Measurements from ENCODE around the gene TMEM185B. TPM values are rescaled to one million over a fixed set of nuclear protein-coding genes. Genes with fewer than 3 reads are reported as not detected.
A peak's percentile ranks its signal among the peaks of the same experiment; 100 is the strongest.
"Not testable (repeated sequence)": the region's sequence is repeated elsewhere in the genome, so short reads cannot be mapped to it uniquely, and the experiment has no call there.

TMEM185B gene
- polyA plus RNA-seq = 29.1 TPM

DNA sequence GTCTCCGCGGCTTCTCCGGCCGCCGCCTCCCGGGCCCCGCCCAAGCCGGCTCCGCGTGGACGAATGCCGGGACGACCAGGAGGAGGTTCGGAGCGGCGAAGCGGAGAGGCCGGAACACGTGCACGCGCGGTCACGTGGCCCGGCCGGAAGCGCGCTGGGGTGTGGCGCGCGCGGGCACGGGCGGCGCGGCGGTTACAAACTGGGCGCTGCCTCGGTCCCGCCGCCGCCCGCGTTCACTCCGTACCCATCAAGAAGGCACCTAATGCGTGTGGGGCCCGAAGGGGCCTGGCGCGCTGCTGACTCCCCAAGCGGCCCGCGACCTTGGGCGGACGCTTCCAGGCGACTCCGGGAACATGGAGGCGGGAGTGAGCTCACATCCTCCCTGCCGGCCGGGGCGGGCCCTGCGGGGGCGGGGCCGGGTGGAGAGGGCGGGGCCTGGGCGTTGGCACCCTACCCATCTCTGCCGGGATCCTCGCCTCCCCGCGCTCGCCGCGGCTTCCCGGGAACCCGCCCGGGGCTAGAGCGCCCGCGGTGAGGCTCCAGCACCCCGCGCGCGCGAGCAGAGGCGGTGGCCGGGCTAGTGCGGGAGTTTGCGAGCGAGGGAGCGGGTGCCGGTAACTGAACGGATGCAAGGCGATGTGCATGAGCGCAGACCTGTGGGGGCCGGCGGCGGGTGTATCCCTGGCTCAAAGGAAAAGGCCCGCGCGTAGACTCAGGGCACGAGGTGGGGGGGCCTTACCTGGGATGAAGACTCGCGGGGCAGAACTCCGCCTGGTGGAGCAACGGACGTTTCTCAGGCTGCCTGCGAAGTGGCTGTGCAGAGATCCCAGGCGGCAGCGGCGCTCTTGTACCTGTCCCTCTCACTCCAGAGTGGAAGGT lies at the start of gene TMEM185B:
TSS of gene TMEM185B (minus strand) at position 367 of the 879 bp plus-strand sequence. CDS start 424 bp downstream, outside the sequence.
- Mint-ChIP-seq H3K4me3 (peak within 1 kb of the TSS; percentile 87 to 96 (median 96)), H3K27me3 (no peaks in the 10 kb centered on the region), H3K36me3 (peaks cover 4% of the 10 kb centered on the region), H3K4me1 (peaks cover 17 to 30% (median 28%) of the 10 kb centered on the region in 3 donors), H3K9me3 (no peaks in the 10 kb centered on the region), H3K27ac (peak within 1 kb of the TSS; percentile 95 to 97 (median 97))

DNA sequence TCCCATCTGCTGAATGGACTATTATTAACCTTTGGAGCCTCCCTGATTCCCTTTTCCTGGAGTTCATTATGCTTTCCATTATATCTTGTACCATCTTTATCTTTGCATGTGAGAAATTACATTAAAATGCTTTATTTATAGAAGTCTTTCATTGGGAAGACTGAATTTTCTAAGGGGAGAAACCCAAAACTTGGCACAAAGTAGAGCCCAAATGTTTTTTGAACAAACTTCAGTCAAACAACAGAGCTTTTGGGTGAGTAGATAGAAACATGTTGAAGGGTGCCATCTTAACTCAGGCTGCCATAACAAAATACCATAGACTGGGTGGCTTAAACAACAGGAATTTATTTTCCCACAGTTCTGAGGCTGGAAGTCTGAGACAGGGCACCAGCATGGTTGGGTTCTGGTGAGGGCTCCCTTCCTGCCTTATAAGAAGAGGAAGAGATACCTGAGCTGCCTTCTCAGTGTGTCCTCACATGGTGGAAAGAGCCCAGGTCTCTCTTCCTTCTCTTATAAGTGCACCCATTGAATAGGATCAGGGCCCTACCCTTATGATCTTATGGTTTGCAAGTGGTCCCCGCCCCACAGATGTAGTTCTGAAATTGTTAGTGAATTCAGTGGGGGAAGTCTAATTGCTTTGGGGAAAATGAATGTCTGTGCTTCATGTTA lies 48.6 kb upstream of the TMEM185B start:
- no peaks in the 10 kb centered on the region for H3K27me3 Mint-ChIP-seq
- peaks cover 28 to 39% (median 28%) of the 10 kb centered on the region in 3 donors for H3K4me1 Mint-ChIP-seq
- peaks cover 2% of the 10 kb centered on the region for H3K36me3 Mint-ChIP-seq
- H3K4me3 Mint-ChIP-seq = no peak overlapping the region
- H3K27ac Mint-ChIP-seq = peak overlapping the region in 1 of 3 donors; percentile 4
- H3K9me3 Mint-ChIP-seq = peaks cover 0 to 10% (median 0%) of the 10 kb centered on the region in 3 donors

- Mint-ChIP-seq H3K27me3 (no peaks in the 10 kb centered on the region), H3K36me3 (peaks cover 2% of the 10 kb centered on the region), H3K27ac (no peak overlapping the region), H3K4me3 (no peak overlapping the region), H3K4me1 (peaks cover 28 to 41% (median 32%) of the 10 kb centered on the region in 3 donors), H3K9me3 (peaks cover 0 to 7% (median 0%) of the 10 kb centered on the region in 3 donors)
Observed at GRCh38 chr2:120269816-120270215, 46.6 kb upstream of the TMEM185B start.

DNA sequence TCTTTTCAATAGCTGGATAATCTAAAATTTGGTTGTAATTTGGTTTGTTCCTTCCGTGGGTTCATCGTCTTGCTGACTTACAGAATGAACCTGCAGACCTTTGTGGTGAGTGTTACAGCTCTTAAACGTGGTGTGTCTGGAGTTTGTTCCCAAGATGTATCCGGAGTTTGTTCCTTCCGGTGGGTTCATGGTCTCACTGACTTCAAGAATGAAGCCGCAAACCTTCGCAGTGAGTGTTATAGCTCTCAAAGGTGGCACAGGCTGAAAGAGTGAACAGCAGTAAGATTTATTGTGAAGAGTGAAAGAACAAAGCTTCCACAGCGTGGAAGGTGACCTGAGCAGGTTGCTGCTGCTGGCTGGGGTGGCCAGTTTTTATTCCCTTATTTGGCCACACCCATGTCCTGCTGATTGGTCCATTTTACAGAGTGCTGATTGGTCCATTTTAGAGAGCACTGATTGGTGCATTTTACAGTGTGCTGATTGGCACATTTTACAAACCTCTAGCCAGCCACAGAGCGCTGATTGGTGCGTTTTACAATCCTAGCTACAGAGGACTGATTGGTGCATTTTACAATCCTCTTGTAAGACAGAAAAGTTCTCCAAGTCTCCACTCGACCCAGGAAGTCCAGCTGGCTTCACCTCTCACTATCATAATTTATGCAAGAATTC lies 46.0 kb upstream of the TMEM185B start:
- H3K27me3 Mint-ChIP-seq = no peaks in the 10 kb centered on the region
- H3K36me3 Mint-ChIP-seq = peaks cover 2% of the 10 kb centered on the region
- H3K4me1 Mint-ChIP-seq = peaks cover 28 to 42% (median 38%) of the 10 kb centered on the region in 3 donors
- H3K9me3 Mint-ChIP-seq = peaks cover 0 to 7% (median 0%) of the 10 kb centered on the region in 3 donors
- H3K4me3 Mint-ChIP-seq = peak overlapping the region in 1 of 4 donors; percentile 15
- H3K27ac Mint-ChIP-seq = no peak overlapping the region

GRCh38 chr2:120267348-120267747 lies 44.1 kb upstream of the TMEM185B start:
- no peak overlapping the region for H3K27ac Mint-ChIP-seq
- peaks cover 20 to 41% (median 34%) of the 10 kb centered on the region in 3 donors for H3K4me1 Mint-ChIP-seq
- H3K4me3 Mint-ChIP-seq = peak overlapping the region in 1 of 4 donors; percentile 56
- H3K9me3 Mint-ChIP-seq = peaks cover 0 to 3% (median 0%) of the 10 kb centered on the region in 3 donors
- H3K27me3 Mint-ChIP-seq = no peaks in the 10 kb centered on the region
- peaks cover 2% of the 10 kb centered on the region for H3K36me3 Mint-ChIP-seq

DNA sequence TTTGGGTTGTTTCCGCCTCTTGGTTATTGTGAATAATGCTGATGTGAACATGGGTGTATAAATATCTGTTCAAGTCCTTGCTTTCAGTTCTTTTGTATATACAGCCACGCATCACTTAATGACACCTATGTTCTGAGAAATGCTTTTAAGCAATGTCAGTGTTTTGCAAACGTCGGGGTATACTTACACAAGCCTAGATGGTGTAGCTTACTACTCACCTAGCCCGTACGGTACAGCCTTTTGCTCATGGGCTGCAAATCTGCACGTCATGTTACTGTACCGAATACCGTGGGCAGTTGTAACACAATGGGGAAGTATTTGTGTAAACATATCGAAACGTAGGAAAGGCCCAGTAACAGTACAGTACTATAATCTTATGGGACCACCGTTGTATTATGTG lies 41.8 kb upstream of the TMEM185B start:
- peaks cover 0 to 7% (median 0%) of the 10 kb centered on the region in 3 donors for H3K9me3 Mint-ChIP-seq
- peak overlapping the region in 2 of 4 donors; percentile 24 to 54 for H3K4me3 Mint-ChIP-seq
- H3K27ac Mint-ChIP-seq = peak overlapping the region in 1 of 3 donors; percentile 14
- H3K27me3 Mint-ChIP-seq = no peaks in the 10 kb centered on the region
- H3K36me3 Mint-ChIP-seq = peaks cover 3% of the 10 kb centered on the region
- H3K4me1 Mint-ChIP-seq = peaks cover 4 to 28% (median 25%) of the 10 kb centered on the region in 3 donors

- Mint-ChIP-seq H3K27me3 (no peaks in the 10 kb centered on the region), H3K4me3 (peak overlapping the region in 1 of 4 donors; percentile 7), H3K4me1 (peaks cover 2 to 22% (median 22%) of the 10 kb centered on the region in 3 donors), H3K36me3 (peaks cover 5% of the 10 kb centered on the region), H3K27ac (no peak overlapping the region), H3K9me3 (peaks cover 0 to 7% (median 0%) of the 10 kb centered on the region in 3 donors)
Observed at GRCh38 chr2:120262761-120263428, 39.7 kb upstream of the TMEM185B start.

DNA sequence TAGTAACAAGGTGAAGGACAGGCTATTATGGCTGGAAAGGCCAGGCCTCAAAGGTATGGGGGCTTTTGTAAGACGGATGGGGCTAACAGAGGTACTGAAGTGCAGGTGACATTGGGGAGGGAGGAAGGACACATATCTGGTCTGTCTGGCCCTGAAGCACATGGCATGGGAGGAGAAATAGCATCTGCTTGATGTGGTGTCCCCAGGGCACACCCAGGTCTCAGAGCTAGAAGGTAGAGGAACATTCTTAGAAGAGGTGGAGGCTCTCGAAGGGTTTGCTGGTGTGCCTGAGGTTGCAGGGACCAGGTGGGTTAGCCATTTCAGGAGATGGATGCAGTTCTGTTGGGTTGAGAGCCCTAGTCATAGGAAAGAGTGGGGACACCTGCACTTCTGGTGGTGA lies 39.0 kb upstream of the TMEM185B start:
- Mint-ChIP-seq H3K9me3 (peaks cover 0 to 7% (median 2%) of the 10 kb centered on the region in 3 donors), H3K36me3 (peaks cover 5% of the 10 kb centered on the region), H3K27me3 (no peaks in the 10 kb centered on the region), H3K27ac (no peak overlapping the region), H3K4me1 (peaks cover 7 to 24% (median 21%) of the 10 kb centered on the region in 3 donors), H3K4me3 (no peak overlapping the region)

DNA sequence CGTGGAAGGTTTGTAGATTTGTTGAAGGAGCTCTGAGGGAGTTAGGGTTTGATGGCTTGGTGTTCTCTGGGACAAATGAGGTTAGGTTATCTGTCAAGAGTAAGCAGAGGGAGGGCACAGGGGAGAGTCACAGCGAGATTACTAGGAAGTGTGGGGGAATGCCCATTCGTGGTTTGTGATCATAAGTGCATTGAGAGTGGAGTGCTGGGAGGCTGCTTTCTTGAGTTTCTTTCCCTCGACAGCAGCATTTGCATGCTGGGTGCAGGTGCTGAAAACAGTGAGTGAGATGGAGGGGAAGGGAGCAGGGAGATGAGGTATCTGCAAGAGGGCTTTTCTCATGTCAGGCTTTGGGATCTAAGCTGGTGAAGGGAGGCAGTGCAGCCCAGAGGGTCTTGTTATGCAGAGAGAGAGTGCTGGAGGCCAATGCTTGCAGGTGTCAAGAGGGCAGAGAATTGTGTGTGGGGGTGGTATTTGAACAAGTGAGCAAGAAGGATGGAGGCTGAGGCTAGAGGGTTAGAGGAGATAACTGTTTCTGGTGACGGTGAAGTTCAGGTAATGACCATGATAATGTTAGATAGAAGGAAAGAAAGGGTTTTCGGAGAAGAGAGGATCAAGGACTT lies 38.3 kb upstream of the TMEM185B start:
- Mint-ChIP-seq H3K36me3 (peaks cover 5% of the 10 kb centered on the region), H3K9me3 (peaks cover 0 to 7% (median 2%) of the 10 kb centered on the region in 3 donors), H3K27me3 (no peaks in the 10 kb centered on the region), H3K4me1 (peaks cover 9 to 25% (median 19%) of the 10 kb centered on the region in 3 donors), H3K27ac (no peak overlapping the region), H3K4me3 (no peak overlapping the region)

GRCh38 chr2:120260736-120261135 lies 37.5 kb upstream of the TMEM185B start:
- Mint-ChIP-seq H3K4me3 (peak overlapping the region in 2 of 4 donors; percentile 28 to 56), H3K27ac (no peak overlapping the region), H3K36me3 (peaks cover 5% of the 10 kb centered on the region), H3K9me3 (peaks cover 0 to 7% (median 2%) of the 10 kb centered on the region in 3 donors), H3K4me1 (peaks cover 16 to 33% (median 23%) of the 10 kb centered on the region in 3 donors), H3K27me3 (no peaks in the 10 kb centered on the region)

- peak overlapping the region in 1 of 4 donors; percentile 70 for H3K4me3 Mint-ChIP-seq
Observed at GRCh38 chr2:120259939-120260338, 36.7 kb upstream of the TMEM185B start.

GRCh38 chr2:120258196-120258595 lies 35.0 kb upstream of the TMEM185B start:
- peak overlapping the region in 2 of 3 donors; percentile 25 to 68 for H3K27ac Mint-ChIP-seq
- peaks cover 5% of the 10 kb centered on the region for H3K36me3 Mint-ChIP-seq
- H3K4me1 Mint-ChIP-seq = peaks cover 30 to 46% (median 38%) of the 10 kb centered on the region in 3 donors
- peaks cover 0 to 7% (median 2%) of the 10 kb centered on the region in 3 donors for H3K9me3 Mint-ChIP-seq
- peak overlapping the region in 1 of 4 donors; percentile 41 for H3K4me3 Mint-ChIP-seq
- peaks cover 1% of the 10 kb centered on the region for H3K27me3 Mint-ChIP-seq

More at GRCh38 chr2:120259939-120260338, 36.7 kb upstream of the TMEM185B start:
- peaks cover 23 to 37% (median 24%) of the 10 kb centered on the region in 3 donors for H3K4me1 Mint-ChIP-seq
- H3K27ac Mint-ChIP-seq, H3K36me3 Mint-ChIP-seq, H3K9me3 Mint-ChIP-seq, H3K27me3 Mint-ChIP-seq: not testable (repeated sequence)

DNA sequence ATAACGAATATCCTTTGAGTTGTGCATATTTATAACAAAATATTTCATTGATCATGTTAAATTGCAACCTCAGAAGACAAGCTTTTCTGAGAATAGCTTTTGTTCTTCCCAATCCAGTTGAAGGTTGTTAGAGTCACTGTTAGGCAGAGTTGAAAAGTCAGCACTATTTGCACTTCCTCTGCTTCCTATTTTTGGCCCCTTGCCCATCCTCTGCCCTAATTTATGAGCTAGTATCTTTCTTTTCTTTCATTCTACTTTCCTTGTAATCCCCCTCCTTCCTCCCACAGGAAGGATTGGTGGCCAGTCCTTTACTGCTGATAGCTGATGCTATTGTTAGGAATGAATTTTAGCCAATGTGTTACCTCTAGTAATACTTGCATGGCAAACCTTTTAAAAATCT lies 34.3 kb upstream of the TMEM185B start:
- peak overlapping the region in 1 of 4 donors; percentile 32 for H3K4me3 Mint-ChIP-seq
- H3K27ac Mint-ChIP-seq = peak overlapping the region in 1 of 3 donors; percentile 25
- H3K9me3 Mint-ChIP-seq = peaks cover 0 to 7% (median 2%) of the 10 kb centered on the region in 3 donors
- peaks cover 30 to 46% (median 38%) of the 10 kb centered on the region in 3 donors for H3K4me1 Mint-ChIP-seq
- H3K36me3 Mint-ChIP-seq = peaks cover 5% of the 10 kb centered on the region
- peaks cover 1% of the 10 kb centered on the region for H3K27me3 Mint-ChIP-seq
